GM19193 (cell line): Measurements from ENCODE around the gene GIGYF2.

Source experiments
- POLR2A ChIP-seq: IDR thresholded peaks from 4 replicates; pipeline ENCODE4 v1.6.1; 2011; ENCODE audit not compliant: insufficient read depth, insufficient read length; ENCODE audit errors: extremely low read depth

GIGYF2 gene

DNA sequence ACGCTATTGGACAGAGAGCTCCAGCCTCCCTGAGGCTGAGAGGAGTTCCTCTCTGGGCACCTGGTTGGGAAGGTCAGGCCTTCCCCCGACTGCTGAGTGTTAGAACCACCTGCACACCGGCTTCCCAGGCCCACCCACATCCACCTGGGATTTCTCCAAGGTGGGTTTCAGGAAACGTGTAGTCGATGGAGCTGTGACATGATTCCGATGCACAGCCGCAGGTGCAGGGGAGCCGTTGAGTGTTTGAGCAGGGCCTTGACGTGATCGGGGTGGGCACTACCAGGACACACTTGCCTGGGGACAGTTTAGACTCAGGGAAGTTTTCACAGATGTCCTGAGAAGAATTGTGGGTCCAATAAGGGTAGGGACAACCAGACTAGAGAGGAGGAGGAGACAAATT lies 21.8 kb upstream of the GIGYF2 start:
- no peak for TF ChIP-seq POLR2A

DNA sequence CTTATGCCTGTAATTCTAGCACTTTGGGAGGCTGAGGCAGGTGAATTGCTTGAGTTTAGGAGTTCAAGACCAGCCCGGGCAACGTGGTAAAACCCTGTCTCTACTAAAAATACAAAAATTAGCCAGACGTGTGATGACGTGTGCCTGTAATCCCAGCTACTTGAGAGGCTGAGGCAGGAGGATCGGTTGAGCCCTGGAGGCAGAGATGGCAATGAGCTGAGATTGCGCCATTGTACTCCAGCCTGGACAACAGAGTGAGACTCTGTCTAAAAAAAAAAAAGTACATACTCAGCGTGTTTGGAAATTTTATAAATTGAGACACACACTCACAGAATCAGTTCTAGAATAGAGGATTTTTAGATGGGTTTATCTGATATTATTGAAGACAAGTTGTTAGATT lies 17.1 kb upstream of the GIGYF2 start:
- no peak for TF ChIP-seq POLR2A

- no peak for TF ChIP-seq POLR2A
Observed at GRCh38 chr2:232681527-232681926, 15.6 kb upstream of the GIGYF2 start.

DNA sequence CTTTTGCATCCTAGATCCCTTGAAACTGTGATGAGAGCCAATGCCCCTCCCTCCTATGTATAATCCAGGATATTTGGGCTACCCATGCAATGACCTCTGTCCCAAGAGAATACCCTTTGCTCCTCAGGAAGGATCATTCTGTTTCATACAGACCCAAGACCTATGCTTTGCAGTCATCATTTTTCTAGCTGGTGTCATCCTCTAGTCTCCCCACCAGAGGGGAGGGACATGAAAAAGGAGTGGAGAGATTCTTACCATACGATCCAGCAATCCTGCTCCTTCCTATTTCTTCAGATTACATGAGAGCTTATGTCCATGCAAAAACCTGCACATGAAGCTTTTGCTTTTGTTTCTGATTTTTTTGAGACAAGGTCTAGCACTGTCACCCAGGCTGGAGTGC lies 13.8 kb upstream of the GIGYF2 start:
- no peak for TF ChIP-seq POLR2A

DNA sequence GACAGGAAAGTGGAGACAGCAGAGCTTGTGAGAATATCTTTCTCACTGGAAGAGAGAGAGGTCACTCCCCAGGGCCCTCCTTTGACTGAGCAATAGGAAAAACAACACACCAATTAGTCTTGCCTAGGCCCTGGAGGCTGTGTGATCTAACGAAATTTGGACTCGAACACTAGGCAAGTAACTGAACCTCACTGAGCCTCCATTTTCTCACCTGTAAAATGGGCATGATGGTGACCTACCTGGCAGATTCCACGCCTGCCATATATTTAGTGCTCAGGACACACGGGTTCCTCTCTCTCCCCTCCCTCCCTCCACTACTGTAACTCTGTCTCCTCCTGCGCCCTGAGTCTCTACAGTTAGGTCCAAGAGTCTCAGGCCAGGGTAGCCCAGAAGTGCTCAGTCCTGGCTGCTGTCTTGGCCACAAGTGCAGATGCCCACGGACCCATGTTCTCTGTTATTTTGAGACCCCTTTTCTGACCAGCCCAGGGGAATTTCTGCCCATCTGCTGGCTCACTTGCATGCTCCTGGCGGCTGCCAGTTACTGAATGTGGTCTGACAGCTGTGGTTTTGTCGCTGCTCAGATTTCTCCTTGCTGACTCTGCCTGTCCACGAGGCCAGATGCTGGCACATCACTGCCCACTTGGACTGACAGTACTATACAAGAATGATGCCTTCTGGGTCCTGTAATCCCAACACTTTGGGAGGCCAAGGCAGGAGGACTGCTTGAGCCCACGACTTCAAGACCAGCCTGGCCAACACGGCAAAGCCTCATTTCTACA lies 9.6 kb upstream of the GIGYF2 start:
- TF ChIP-seq POLR2A: no peak

- TF ChIP-seq POLR2A: no peak
Observed at GRCh38 chr2:232688201-232688600, 8.9 kb upstream of the GIGYF2 start.

- TF ChIP-seq POLR2A: no peak
Observed at GRCh38 chr2:232689152-232689910, 7.8 kb upstream of the GIGYF2 start.

- TF ChIP-seq POLR2A: no peak
Observed at GRCh38 chr2:232693344-232693743, 3.8 kb upstream of the GIGYF2 start.

DNA sequence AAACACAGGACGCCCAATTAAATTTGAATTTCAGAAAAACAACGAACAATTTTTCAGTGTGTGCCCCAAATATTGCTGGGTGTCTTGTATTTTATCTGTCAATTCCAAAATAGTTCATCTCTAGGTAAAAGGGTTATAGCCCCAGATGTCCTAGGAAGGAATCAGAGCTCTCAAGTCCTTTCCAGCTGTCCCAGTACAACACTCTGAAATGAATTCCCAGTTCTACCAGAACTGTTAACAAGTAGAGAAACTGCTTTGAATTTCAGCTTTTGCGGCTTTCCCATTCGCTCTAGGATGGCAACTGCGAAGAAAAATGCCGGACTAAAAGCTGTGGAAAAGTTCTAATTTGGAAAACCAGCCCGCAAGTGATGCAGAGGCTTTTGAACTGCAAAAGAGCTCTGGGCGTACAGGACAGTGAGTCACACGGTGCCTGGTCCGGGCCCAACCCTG lies 497 bp upstream of the GIGYF2 start:
- TF ChIP-seq POLR2A: no peak

- TF ChIP-seq POLR2A: no peak
Observed at GRCh38 chr2:232697807-232698110, 628 bp downstream of the GIGYF2 start.

DNA sequence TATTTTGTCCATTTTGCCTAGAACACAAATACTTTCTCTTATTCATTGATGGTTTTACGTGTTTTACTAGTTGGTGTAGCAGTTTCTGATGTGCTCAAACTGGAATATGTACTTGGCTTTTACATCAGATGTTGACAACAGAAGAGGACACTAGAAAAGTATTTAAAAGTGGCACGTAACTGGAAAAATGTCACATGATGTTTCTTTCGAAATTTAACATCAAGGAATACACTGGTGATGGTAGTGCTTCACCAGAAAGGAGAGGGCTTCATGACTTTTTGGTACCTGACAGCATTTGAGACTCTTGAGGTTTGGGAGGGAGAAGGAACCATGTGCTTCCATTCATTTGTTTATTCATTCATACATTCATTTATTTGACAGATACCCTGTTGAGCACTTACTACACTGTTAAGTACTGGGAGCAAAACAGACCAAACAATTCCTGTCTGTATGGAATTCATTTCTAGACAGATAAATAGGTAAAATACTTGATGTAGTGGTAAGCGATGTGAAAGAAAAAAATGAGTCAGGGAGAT lies 1.5 kb downstream of the GIGYF2 start:
- no peak for TF ChIP-seq POLR2A

DNA sequence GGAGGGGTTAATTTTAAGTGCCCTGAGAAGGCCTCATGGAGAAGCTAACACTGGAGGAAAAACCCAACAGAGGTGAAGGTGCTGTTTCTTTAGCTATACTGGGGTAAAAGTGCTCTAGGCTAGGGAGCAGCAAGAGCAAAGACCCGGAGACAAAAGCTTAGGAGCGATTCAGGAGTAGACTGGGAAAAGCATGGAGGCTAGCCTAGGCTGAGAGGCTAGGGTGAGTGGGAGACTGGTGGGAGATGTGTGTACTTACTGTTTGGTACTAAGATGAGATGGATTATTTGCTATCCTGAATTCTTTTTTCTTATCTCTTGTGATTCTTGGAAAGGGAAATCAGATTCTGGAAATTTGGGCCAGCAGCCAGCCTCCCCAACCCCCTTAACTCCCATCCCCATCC lies 2.0 kb downstream of the GIGYF2 start:
- TF ChIP-seq POLR2A: no peak

DNA sequence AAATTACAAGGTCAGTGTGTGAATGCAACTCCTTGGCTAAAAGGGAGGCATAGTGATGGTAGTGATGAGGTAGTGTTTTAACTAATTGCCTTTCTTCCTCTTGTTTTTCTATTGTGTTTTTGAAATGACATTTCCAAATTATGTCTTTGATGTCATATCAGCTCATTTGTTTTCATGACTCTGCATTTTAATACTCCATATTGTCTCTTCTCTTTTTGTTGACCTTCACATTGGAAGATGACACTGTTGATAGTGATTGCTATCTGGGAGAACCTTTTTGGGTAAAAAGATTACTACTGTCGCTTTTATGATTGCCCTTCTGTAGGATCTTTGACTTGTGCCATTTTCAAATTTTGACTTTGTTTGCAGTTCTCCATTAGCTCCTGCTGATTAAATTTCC lies 3.0 kb downstream of the GIGYF2 start:
- TF ChIP-seq POLR2A: no peak

GRCh38 chr2:232707076-232707475 lies 9.9 kb downstream of the GIGYF2 start:
- no peak for TF ChIP-seq POLR2A

GRCh38 chr2:232713505-232713904 lies 16.4 kb downstream of the GIGYF2 start:
- TF ChIP-seq POLR2A: no peak

- TF ChIP-seq POLR2A: no peak
Observed at GRCh38 chr2:232714969-232715368, 17.8 kb downstream of the GIGYF2 start.

GRCh38 chr2:232721261-232721660 lies 24.1 kb downstream of the GIGYF2 start:
- no peak for TF ChIP-seq POLR2A

- no peak for TF ChIP-seq POLR2A
Observed at GRCh38 chr2:232721882-232722281, 24.8 kb downstream of the GIGYF2 start.
